Neural cell (in vitro differentiated cells): Measurements from ENCODE around the gene REPIN1.

Experiments used
- CTCF ChIP-seq: fragments of 450-650 bp; IDR thresholded peaks from 2 replicates; pipeline ENCODE4 v1.5.1; 2014; ENCODE audit warnings: antibody characterized with exemption, mild to moderate bottlenecking, moderate library complexity; ENCODE audit not compliant: poor library complexity, severe bottlenecking
- EZH2 ChIP-seq: fragments of 200-600, 300-800 bp; shearing (Covaris generic), sonication (generic); IDR thresholded peaks from 2 replicates; pipeline ENCODE4 v1.6.1; 2014; ENCODE audit warnings: antibody characterized with exemption, low read length, borderline replicate concordance, mild to moderate bottlenecking; ENCODE audit not compliant: insufficient read depth, poor library complexity, severe bottlenecking
- MXI1 ChIP-seq: fragments of 450-650 bp; conservative IDR thresholded peaks from 2 replicates; pipeline ENCODE4 v1.6.1; 2014; ENCODE audit warnings: antibody characterized with exemption, mild to moderate bottlenecking; ENCODE audit not compliant: poor library complexity, severe bottlenecking
- POLR2AphosphoS5 ChIP-seq: IDR thresholded peaks from 2 replicates; pipeline ENCODE4 v1.6.1; 2012
- RAD21 ChIP-seq: fragments of 450-650 bp; conservative IDR thresholded peaks from 2 replicates; pipeline ENCODE4 v1.6.1; 2014; ENCODE audit warnings: antibody characterized with exemption, mild to moderate bottlenecking, moderate library complexity
- REST ChIP-seq: IDR thresholded peaks from 2 replicates; pipeline ENCODE4 v1.6.1; 2012; ENCODE audit warnings: borderline replicate concordance
- TAF1 ChIP-seq: IDR thresholded peaks from 2 replicates; pipeline ENCODE4 v1.6.1; 2012; ENCODE audit warnings: low read depth

DNA sequence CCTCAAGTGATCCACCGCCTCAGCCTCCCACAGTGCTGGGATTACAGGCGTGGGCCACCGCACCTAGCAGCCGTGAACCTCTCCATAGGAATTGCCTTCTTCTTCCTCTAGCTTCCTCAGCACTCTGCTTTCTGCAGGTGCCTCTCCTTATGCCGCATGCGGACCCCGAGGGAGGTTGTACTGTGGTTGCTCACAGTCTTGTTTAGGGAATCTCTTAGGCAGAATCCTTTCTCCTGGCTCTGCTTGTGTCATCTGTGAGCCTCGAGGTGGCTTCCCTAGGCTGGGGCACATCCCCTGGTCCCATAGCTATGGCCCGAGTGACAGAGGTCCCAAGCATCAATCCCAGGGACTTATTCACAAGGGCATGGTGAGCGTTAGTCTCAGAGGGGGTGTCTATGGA, 48.6 kb downstream of the REPIN1 start:
- TF ChIP-seq CTCF (no peak), RAD21 (no peak), TAF1 (no peak), POLR2AphosphoS5 (no peak), REST (no peak), MXI1 (no peak), EZH2 (no peak)
